Iris pigment epithelial cell (primary cell): Measurements from ENCODE around the gene KIF26B.

Experiments used
- DNase-seq: peaks from one replicate; pipeline ENCODE4 v3.0.0-alpha.2; 2011; ENCODE audit warnings: low read depth

Gene KIF26B

DNA sequence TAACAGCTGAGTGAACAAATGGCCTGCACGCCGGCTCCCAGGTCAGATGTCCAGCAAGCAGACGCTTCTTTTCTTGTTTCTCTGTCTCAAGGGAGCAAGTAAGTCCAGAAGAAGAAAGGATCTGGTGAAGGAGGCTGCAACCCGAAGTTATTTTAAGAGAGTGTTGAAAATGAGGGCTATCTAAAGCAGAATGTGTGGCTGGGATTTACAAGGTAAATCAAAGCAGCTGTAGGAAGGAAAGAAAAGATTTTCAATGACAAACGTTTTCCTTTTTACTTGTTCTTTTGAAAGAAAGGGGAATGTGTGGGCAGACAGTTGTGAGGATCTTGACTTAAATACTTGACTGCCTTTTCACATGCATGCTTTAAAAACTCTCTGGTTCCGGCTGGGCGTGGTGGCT lies 311.5 kb downstream of the KIF26B start:
- DNase-seq: no peak

DNA sequence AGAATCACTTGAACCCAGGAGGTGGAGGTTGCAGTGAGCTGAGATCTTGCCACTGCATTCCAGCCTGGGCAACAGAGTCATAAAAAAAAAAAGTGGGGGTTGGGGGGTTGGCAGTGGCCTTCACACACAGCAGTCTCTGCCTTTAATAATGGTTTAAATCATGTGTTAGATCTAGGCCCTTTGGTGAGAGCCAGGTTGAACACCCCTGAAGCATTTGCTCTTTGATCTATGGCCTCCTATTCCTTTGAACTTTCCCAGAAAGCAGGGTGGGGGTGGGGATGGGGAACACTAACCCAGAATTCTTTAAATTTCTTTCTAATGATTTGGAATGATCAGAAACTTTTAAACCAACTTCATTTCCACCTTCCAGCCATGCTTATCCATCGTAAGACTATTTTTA lies 313.0 kb downstream of the KIF26B start:
- no peak for DNase-seq

DNA sequence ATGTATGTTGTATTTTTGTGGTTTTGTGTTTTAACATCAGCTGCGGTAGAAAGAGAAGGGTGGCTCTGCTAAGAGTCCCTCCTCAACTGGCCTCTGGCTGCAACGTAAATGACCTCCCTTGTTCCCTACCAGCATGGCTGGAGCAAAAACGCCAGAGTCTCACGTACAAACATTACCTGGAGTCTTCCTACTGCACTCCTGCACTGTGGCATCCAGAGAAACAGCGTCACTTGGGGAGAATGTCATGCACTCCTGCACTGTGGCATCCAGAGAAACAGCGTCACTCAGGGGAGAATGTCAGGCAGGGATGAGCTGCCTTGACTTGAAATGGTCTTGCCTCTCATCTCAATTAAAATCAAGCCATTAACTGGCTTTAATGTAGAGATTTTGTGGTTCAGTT lies 314.2 kb downstream of the KIF26B start:
- no peak for DNase-seq

DNA sequence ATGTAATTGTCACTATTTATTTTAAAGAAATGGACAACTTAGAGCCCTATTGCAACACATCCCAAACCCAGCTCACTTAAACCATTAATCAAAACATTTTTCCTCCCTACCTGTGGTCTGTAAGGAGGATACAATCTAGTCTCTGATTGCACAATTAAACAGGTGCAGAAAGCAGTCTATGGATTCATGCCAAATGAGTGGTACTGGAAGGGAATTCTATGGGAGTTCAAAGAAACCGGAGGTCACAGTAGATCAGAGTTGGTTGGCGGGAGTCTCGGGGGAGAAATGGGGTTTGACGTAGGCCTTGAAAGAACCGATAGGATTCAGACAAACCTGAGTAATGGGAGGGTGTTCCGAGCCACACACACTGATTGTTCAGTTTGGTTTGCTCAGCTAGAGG lies 314.9 kb downstream of the KIF26B start:
- DNase-seq: no peak

DNA sequence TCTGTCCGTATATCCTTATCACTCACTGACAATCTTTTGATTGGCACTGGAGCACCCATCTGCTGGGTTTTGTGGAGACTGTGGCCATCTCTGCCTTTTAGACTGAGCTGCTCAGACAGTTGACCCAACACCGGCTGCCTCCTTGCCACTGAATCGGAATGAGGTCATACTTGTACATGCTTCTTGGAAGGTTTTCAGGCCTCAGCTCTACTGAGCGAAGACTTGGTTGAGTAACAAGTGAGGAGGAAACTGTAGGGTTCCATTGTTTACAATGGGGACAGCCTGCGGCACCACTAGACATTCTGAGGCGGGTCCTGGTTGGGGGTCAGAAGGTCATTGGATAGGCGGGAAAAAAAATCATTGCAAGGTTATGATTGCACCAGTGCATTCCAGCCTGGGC lies 320.3 kb downstream of the KIF26B start:
- DNase-seq: peak; percentile 48

DNA sequence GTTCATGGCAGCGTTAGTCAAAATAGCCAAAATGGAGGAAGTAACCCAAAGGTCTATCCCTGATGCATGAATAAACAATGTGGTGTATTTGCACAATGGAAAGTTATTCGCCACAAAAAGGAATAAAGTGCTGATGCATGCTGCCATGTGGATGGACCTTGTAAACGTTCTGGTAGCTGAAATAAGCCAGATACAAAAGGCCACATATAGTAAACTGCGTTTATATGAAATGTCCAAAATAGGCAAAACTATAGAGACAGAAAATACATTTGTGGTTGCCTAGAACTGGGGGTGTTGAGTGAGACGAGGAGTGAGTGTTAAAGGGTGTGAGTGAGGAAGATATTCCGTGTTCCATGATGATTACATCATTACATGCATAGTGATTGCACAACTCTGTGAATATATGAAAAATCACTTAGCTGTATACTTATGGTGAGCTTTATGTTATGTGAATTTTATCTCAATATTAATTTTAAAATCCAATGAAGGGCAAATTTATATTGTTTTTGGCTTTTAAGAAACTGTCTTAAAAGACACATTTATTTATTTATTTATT lies 321.3 kb downstream of the KIF26B start:
- DNase-seq: peak; percentile 20

DNA sequence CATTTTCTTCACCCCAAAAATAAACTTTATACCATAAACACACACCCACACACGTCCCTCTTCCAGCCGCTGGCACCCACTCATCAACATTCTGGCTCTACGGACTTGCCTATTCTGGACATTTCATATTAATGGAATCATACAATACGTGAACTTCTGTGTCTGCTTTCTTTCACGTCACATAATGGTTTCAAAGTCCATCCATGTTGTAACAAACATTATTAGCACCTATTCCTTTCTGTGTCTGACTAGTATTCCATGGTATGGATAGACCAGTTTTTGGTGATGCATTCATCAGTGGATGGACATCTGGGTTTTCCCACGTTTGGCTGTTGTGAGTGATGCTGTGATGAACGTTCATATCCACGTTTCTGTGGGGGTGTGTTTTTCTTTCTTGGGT lies 323.2 kb downstream of the KIF26B start:
- DNase-seq: no peak

DNA sequence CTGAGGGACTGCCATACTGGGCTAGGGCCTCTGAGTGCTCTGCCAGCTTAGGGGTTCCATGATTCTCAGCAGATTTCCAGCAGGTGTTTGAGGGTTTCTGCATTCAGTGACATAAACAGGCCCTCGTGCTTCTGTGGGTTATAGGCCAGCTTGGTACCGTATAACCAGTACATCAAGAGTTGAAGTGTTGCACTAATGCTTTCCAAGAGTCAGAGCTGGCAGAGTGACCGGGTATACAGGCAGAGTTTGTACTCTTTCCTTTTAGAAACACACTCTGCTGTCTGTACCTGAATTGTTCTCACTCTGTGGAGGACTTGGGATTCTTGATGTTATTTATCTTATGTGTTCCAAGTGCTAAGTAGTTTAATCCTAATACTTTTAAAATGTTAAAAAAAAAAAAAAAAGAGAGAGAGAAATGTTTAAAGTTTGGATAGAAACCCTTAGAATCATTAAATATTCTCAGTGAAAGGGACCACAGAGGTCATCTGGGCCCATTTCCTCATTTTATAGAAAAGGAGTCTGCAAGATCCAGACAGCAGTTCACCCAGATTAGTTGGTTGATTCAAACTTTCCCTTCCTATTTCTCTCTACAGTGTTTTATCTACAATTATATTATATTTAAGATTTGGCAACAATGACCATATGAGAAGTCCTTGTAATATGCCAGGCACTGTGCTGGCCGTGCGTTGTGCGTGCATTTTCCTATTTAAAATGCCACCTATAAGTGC lies 325.8 kb downstream of the KIF26B start:
- no peak for DNase-seq

DNA sequence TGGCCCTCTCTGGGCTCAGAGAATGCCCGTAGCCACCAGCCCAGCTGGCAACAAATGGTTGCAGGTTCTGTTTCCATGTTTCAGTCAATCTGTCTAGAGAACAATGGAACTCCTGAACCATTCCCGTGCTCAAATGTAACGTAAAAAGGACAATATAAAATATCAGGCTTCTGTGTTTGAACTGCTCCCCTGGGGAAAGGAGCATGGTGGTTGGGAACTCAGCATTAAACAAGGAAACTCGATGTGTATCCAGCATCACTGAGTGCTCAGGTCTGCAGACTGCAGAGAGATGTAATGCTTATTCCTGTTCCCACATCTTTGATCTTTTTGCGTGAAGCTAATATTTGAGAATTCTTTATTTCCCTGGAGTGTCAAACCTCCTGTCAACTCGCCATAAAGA lies 326.5 kb downstream of the KIF26B start:
- DNase-seq: no peak

DNA sequence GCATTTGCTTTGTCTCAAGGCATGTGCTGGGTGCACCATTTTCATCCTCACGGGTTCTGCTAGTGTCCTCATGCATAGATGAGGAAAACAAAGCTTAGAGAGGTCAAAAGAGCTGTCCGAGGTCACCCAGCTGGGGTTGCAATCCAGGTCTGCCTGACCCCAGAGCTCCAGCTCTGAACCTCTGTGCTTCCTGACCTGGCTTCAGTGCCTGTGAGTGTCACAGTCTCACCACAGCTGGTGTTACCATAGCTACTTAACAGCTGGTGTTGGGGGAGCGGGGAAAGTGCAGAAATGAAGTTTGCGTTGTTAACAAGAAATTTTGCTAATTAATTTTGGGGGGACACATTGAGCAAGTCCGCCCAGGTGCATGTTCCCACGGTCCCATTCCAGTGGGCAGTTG lies 328.5 kb downstream of the KIF26B start:
- DNase-seq: no peak

DNA sequence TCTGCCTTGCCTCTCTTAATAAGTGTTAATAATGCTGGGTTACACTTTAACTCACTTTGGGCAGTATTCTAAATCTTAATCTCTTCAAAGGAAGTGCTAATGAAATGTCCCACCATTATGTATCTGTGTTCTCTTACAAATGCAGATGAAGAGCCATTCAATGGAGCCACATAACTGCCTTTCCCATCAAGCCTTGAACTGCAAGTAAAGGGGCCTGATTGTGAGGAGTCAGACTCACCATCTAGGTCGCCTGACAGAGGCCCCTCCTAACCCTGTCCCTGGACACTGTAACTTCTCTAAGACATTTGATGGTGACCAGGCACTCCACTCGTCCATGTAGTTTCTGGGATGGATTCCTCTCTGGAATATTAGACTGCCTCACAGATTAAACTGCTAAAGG lies 329.4 kb downstream of the KIF26B start:
- DNase-seq: no peak

DNA sequence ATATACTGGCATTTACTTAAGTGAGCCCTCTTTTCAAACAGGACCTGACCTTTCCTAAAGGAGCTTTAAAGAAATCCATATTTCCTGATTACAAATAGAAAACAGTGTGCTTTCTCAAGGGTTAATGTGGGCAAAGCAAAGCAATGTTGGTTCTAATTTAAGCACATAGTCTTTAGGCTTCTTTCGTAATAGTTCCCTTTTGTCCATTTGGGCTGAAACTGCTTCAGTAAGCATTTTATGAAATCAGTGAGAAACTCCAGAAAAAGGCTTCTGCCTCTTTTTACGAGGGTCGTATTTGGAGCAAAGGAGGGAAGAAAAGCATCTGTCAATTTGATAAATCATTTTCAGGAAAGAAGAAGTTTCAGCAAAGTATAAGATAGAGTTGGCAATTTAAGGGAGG lies 331.2 kb downstream of the KIF26B start:
- no peak for DNase-seq

DNA sequence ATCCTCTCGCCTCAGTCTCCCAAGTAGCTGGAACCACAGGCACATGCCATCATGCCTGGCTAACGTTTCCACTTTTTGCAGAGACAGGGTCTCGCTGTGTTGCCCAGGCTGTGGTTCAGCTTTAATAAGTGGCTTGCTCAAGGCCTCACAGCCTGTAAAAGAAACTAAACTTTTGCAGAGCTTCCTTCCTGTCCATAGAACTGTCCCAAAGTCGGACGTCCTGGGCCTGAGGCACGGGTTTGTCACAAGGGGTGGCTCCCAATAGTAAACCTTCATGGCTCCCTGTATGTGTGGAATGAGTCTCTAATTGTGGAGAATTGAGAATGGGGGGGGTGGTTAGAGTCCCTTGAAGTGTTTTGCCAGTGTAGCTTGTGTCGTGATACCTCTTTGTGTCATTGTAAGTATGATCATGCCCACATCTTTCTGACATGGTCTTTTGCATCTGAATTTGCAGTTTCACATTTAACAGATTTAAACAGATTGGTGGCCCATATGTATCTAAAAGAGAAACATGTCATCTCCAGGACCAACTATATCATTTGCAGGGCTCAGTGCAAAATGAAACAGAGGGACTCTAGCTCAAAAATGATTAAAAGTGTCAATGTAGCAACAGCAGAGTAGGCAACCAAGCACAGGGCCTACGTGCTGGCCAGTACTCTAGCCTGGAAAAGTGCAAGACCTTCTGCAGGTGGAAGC lies 332.1 kb downstream of the KIF26B start:
- DNase-seq: no peak

DNA sequence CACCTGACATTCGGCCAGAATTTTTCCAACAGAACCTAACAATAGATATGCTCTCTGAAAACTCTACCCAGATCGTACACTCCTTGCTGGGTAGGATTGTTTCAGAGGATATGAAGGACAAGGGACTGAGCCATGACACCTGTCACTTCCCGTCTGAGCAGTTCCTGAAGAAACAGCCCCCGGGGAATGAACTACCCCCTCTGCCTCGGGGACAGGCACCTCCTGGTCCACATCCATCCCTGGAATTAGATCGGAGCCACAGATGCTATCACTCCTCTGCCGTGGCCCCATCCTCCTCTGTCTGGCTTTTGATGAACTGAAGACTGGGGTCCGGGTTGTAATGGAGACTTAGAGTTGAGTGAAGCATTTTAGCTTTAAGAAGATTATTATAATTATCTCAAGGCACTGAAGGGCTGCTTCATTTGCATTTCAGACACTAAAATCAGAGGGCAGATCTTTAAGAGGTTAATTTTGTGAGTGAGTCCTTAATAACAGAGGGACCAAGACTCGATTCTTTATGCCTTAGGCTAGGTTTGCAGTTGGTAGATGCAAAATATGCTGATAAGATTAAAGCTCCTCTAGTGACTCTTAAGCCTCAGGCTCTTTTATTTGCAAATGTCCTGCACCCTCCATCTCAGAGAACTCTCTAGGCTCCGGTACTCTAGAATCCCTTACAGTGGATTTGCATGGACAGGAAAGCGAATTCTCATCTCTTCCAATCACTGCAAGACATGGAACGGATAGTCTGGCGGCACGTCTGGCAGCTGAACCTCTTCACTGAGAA lies 333.8 kb downstream of the KIF26B start:
- no peak for DNase-seq

DNA sequence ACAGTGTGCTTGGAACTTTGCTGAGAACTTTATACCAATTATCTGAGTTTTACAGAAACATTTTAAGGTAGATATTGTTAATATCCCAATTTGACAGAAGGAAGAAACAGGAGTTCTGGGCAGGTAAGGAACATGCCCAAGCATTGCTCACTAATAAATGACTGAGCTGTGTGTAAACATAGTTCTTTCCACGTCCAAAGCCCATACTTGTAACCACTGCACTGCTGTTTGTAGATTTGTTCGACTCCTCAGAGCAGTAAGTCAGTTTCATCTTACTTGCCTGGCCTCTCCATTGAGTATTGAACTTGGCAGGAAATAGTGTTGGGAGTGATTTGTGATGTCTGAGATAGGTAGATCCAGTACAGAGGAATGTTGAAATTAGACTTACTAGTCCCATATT lies 335.1 kb downstream of the KIF26B start:
- no peak for DNase-seq

DNA sequence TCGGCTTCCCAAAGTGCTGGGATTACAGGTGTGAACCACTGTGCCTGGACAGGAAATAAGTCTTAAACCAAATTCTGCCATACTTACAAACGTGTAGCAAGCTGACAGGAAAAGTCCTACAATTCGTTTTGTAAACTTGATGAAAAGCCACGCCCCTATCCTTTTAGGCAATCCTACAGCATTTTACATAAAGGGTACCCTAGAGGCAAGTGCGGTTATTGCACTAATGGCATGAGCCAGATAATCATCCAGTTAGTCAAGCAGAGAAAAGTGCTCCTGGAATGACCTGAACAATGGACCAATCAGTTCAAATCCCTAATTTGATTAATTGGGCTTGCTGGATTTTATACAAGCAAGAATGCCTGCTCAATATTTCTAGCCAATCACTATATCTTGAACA lies 338.2 kb downstream of the KIF26B start:
- peak; percentile 15 for DNase-seq

DNA sequence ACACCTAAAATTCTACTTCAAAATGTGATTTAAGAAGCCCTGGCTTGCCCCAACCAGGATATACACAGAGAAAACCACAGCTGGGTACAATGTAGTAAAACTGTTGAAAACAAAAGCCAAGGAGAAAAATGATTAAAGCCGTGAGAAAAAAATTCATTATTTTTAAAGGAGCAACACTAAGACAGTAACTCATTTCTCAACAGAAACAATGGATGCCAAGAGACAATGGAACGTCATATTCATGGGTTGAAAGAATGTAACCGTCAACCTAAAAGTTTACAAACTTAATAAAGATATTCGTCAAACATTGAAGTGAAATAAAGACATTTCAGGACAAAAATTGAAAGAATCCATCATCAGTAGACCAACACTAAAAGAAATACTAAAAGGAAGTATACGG lies 340.9 kb downstream of the KIF26B start:
- no peak for DNase-seq

DNA sequence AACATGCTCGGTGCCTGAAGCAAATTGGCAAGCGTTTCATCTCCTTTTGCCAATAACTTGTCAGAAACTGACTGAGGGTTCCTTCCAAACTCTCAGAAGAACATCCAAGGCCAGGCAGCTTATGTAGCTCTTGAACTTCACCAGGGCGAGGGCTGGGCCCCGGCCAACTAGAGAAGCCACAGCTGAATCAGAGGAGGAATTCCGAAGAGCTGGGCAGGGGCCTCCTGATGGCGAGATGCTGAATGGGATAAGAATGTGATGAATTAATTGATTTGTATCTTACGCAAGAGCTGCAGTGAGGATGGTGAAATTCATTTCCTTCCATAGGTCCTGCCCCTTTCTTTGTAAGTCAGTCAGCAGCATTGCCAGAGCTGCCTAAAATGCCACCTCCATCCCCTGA lies 345.8 kb downstream of the KIF26B start:
- peak; percentile 86 for DNase-seq

DNA sequence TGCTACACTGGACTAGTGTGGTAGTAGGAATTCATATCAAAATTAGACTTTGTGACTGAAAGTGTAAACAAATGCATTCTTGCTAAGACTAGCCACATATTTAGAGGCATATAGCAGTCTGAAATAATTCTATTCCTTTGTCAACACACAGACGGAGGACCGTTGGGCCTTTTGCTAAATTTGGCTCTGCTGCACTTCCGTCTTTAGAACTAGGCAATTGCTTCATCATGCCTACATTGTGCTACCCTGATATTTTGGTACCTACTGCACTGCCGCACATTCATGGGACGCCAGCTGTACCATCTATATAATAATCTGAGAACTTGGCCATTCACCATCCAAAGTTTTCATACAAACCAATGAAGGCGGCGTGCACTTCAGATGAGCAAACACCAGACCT lies 346.8 kb downstream of the KIF26B start:
- no peak for DNase-seq

DNA sequence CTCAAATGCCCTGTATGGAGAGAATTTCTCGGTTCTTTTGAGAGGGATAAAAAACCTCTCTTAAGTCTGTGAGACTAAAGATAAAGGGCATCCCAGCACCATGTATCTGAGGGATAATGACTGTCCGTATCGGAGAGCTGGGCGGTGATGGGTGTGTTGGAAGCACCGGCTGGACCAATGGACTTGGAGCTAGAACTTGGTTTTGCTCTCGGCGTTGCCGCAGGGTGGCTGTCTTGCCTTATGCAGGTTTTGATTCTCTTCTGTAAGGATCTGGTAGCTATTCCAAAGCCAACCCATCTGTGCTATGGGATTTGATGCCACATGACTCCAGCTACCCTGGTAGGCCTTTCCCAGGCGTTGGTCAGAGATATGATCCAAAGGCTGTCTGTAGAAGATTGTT lies 348.8 kb downstream of the KIF26B start:
- no peak for DNase-seq

DNA sequence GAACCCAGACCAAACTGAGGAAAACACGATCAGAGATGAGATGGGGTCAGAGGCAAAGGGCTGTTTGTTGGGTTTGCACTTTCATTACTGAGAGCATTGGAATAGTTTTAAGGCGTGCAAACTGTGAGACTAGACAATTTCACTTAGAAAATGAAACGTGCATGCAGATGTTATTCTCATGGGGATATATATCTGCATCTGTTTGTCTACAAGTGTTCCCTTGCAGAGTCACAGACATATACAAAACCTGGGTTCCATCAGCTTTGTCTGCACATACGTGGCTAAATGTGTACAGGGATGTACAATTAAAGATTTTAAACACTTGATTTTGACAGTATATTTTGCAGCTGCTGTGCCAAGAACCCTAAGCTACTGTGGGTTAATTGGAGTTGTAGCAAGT lies 355.4 kb downstream of the KIF26B start:
- DNase-seq: no peak

DNA sequence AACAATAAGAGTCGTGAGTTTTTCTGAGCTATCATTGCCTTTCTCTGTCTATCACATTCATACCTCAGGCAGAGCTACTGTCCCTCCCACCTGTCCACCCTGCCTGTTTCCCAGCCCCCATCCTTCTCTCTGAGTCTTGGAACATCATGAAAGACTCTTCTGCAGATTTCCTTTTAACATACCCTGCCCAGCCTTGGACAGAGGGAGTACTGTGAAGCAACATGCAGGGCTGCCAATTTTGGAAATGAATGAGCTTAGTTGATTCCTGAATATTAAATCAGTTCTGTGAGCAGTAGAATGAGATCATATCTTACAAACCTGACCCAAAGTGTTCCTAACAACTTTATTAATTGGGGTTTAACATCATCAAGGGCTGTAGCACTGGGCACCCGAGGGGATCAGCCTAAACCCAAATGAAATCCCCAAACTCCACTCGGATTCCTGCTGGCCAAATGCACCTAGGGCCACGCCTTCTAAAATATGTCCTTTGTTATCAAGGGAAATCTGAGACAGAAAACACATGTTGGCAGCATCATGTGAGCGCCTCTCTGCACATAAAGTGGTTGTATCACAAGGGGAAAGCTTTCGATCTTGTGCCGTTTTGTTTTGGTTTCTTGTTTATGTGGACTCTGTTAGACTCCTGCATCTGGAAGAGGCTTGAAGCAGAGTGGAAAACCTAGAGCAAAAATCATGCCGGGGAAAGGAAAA lies 357.6 kb downstream of the KIF26B start:
- DNase-seq: peak; percentile 39
